Inflammatory macrophage treated with lipopolysaccharide for 4 hours (primary cell): Measurements from ENCODE around the gene LIMCH1.

Experiments used
- DNase-seq: peaks from one replicate; pipeline ENCODE4 v3.0.0-alpha.2; 2020

The LIMCH1 gene

DNA sequence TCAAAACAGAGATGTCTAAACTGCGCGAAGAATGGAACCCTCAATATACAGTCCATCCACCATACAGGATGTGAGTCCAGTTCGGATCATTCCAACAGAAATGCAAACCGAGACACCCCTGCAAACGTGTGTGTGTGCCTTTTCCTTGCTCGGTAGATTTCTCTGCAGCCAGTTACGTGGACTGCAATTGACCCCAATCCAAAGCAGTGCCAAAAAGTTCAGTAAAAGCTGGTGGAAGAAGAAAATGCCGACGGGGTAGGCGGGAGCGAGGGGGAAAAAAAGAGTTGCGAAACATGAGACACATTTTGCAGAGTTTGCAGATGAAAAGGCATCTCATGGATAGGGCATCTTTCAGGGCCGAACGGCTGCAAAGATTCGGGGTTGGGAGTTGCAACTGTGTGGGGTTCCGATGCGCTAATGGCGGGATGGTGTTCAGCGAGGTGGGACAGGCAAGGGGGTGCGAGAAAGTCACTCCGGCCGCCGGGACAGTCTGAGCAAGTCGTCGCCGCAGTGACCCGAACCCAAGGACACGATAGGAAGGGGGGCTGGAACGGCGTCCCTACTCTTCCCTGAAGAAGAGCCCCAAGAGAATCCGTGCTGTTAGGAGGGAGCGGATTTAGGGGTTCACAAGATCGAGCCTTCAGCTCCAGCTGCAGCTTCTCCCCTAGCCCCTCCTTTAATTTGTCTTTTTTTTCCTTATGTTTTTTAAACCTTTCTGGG lies 206.8 kb downstream of the LIMCH1 start:
- no peak for DNase-seq

DNA sequence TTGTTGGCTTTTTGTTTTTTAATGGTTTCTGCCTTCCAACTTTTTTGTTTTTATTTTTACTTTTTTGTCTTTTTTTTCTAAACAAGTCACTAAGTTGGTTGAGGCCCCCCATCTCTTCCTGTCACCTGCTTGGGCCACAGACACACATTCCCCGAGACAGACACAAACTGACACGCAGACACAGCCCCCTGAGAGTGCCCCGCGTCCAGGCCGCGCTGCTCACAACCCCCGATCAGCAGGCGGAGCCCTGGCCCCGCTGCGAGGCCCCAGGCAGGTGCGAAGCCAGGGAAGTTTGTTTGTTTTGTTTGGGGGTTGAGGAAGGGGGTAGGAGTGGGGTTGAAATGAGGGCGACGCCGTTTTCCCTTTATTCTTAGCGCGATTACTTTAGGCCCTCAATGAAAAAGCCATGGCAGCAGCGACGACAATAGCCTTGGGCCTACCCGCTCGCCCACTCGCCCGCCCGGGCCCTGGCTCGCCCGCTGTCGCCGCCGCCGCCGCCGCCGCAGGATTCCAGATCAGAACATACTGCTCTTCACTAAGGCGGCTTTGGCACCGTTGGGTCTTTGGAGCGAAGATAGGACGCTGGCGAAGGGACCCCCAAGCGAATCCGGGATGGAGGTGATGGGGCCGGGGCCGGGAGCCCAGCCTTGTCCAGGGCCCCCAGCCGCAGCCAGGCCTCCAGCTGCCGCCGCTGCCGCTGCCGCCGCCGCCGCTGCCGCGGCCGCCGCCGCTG lies 207.5 kb downstream of the LIMCH1 start:
- DNase-seq: no peak

DNA sequence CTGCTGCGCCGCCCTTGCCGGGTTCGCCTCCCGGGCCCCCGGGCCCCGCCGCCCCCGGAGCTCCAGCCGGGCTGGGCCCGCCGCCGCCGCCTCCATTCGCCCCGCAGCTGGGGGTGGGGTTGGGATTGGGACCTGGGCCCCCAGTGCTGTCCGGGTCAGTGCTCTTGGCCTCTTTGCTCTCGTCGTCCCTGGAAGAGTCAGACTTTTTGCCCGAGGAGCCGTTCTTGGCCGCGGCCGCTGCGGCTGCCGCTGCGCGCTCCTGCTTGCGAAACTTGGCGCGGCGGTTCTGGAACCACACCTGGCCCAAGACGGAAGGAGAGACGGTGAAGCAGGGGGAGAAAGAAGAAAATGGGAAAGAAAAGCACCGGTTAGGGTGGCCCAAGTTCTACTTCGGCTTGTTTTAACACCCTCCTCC lies 208.1 kb downstream of the LIMCH1 start:
- DNase-seq: no peak

GRCh38 chr4:41746440-41747229 lies 208.7 kb downstream of the LIMCH1 start:
- DNase-seq: no peak

DNA sequence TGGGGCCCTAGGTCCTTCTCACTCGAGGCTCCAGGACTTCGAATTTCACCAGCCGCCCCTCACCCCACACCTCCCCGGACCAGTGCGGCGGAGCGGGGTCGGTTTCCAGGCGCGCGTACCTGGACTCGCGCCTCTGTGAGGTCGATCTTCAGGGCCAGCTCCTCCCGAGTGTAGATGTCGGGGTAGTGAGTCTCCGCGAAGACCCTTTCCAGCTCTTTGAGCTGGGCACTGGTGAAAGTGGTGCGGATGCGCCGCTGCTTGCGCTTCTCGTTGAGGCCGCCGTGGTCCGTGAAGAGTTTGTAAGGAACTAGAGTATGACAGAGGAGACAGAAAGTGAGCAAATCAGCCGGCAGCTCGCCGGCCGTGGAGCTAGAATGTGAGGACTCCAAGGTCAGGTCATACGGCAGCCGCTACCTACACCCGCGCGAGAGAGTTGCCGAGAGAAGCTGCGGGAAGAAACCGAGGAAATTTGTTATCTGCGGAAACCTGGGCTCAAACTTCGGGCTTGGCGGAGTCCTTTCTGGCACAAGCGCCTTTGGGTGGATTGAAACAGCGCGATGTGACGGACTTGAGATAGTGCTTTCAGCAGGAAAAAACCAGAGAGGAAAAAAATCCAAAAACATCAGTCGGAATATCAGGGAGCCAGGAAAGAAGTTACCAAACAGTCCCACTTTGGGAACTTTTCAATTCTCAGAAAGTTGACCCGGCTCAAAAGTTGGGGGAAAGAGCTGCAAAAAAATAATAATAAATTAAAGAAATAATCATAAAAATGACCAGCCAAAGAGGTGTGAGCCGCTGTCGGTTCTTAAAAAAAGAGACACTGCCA lies 209.5 kb downstream of the LIMCH1 start:
- DNase-seq: no peak

- no peak for DNase-seq
These were observed 210.2 kb downstream of the LIMCH1 start for GRCh38 chr4:41748074-41748570.

GRCh38 chr4:41748571-41749475 lies 210.9 kb downstream of the LIMCH1 start, which contains the start of gene PHOX2B:
Gene PHOX2B, minus strand, starts transcription at chr4:41748725. Its CDS starts 115 bp downstream, at chr4:41748610.
- no peak for DNase-seq

DNA sequence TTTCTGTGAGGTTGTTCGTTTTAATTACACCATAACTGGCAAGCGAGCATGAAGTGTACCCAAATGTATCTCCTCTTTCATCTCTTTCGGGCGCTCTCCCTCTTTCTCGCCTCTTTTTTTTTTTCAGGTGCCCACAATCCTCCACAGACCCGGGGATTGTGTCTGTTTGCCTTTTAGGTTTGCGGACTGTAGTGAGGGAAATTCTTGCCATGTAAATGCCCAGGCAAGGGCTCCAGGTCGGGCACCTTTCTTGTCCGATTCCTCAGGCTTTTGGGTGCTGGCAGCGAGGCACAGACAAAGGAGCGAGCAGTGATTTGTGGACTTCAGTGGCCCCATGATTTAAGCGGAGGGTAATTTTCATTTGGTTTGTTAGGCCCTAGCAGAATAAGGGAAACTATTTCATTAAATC lies 211.7 kb downstream of the LIMCH1 start:
- DNase-seq: no peak
